OCI-LY7 (cell line): ENCODE results near the gene CLASP2. TPM values are rescaled to one million over a fixed set of nuclear protein-coding genes. Genes with fewer than 3 reads are reported as not detected.

Experiments used
- BruUV-seq: library from RNA; stranded (reverse); fragments of 400-500 nt; replicated peaks from 2 replicates; lab custom pipeline; 2021; lab: Mats Ljungman, UMichigan
- CTCF ChIA-PET: fragments of 300-600 bp; sonication (Branson Sonifier 250); formaldehyde crosslinking; loops from one replicate; lab custom pipeline; 2022; ENCODE audit warnings: antibody characterized with exemption; ENCODE audit not compliant: unreplicated experiment; lab: Charles Lee
- POLR2A ChIA-PET: fragments of 300-600 bp; sonication (Branson Sonifier 250); formaldehyde crosslinking; loops from one replicate; lab custom pipeline; 2022; ENCODE audit warnings: antibody characterized with exemption; lab: Charles Lee
- DNase-seq: peaks from one replicate; pipeline ENCODE4 v3.0.0-alpha.2; 2015; ENCODE audit warnings: low spot score
- H2AFZ ChIP-seq: fragments of 200-600 bp; sonication (generic), shearing (Covaris generic); 2 replicates; pipeline ENCODE4 v1.6.1; 2014; ENCODE audit warnings: mild to moderate bottlenecking, antibody characterized with exemption, low read length, moderate library complexity
- H3K27ac ChIP-seq: fragments of 200-600 bp; sonication (generic); 2 replicates; pipeline ENCODE4 v1.5.1; 2014; ENCODE audit warnings: mixed run types, low read depth, mild to moderate bottlenecking, moderate library complexity, low read length, inconsistent platforms; ENCODE audit not compliant: poor library complexity, severe bottlenecking
- H3K36me3 ChIP-seq: fragments of 200-600 bp; sonication (generic); 2 replicates; pipeline ENCODE4 v1.6.1; 2014; ENCODE audit warnings: mild to moderate bottlenecking, antibody characterized with exemption, low read length, moderate library complexity, mixed read lengths; ENCODE audit not compliant: insufficient read depth
- H3K4me1 ChIP-seq: fragments of 200-600 bp; sonication (generic); 2 replicates; pipeline ENCODE4 v1.5.1; 2014; ENCODE audit warnings: mild to moderate bottlenecking, low read length; ENCODE audit not compliant: insufficient read depth, poor library complexity, severe bottlenecking
- H3K4me2 ChIP-seq: fragments of 200-600 bp; sonication (generic); 2 replicates; pipeline ENCODE4 v1.6.1; 2014; ENCODE audit warnings: mild to moderate bottlenecking, low read length
- H3K4me3 ChIP-seq: fragments of 200-600 bp; sonication (generic); 2 replicates; pipeline ENCODE4 v1.5.1; 2014; ENCODE audit warnings: mild to moderate bottlenecking, low read depth, low read length; ENCODE audit not compliant: poor library complexity, severe bottlenecking
- H3K79me2 ChIP-seq: fragments of 200-600 bp; sonication (generic); 2 replicates; pipeline ENCODE4 v1.6.1; 2016; ENCODE audit warnings: low read depth, mild to moderate bottlenecking, low read length, moderate library complexity, mixed read lengths; ENCODE audit not compliant: insufficient read depth
- H3K9me2 ChIP-seq: fragments of 200-600 bp; sonication (generic); 2 replicates; pipeline ENCODE4 v1.6.1; 2016; ENCODE audit warnings: mild to moderate bottlenecking, low read length, mixed read lengths; ENCODE audit not compliant: insufficient read depth
- H3K9me3 ChIP-seq: fragments of 200-600 bp; sonication (generic); 2 replicates; pipeline ENCODE4 v1.6.1; 2014; ENCODE audit warnings: mild to moderate bottlenecking, mixed run types, low read length, mixed read lengths
- H4K20me1 ChIP-seq: fragments of 200-600 bp; sonication (generic); 2 replicates; pipeline ENCODE4 v1.6.1; 2014; ENCODE audit warnings: mild to moderate bottlenecking, antibody characterized with exemption, low read length, moderate library complexity, mixed read lengths; ENCODE audit not compliant: insufficient read depth
- CTCF ChIP-seq: fragments of 200-600 bp; sonication (generic); conservative IDR thresholded peaks from 2 replicates; pipeline ENCODE4 v1.5.1; 2014; ENCODE audit warnings: mild to moderate bottlenecking, antibody characterized with exemption, low read length, moderate library complexity, mixed read lengths
- EZH2phosphoT487 ChIP-seq: fragments of 200-600 bp; sonication (generic); IDR thresholded peaks from 2 replicates; pipeline ENCODE4 v1.6.1; 2018; ENCODE audit warnings: low read depth, borderline replicate concordance, mild to moderate bottlenecking, mixed run types, antibody characterized with exemption, low read length, moderate library complexity, mixed read lengths
- intact Hi-C: fragments of 100-400 bp; cut with micrococcal nuclease; formaldehyde crosslinking; loops from one replicate; pipeline ENCODE4 v1.10.0; 2022; ENCODE audit not compliant: unreplicated experiment
- total RNA-seq, 2 experiments: library from RNA; depleted of rRNA in 1 of 2; stranded (reverse); fragments of >200 nt in 1 of 2; shearing (Covaris generic) in 1 of 2; gene quantifications; 2 replicates each; pipeline ENCODE4 v1.2.3, GENCODE V29; 2014 to 2022

Gene CLASP2
- total RNA-seq, 2 experiments from 2014 or later, result 95.5 to 99.1 TPM

GRCh38 chr3:33750211-33750548 lies 32.1 kb upstream of the CLASP2 start:
- POLR2A ChIA-PET, result interaction anchor here (1.6 kb wide), 1 partner anchor 20 kb away, joined by 4 read pairs; no protein-coding TSS in a partner anchor

GRCh38 chr3:33749546-33750210 lies 31.6 kb upstream of the CLASP2 start:
- no peaks in the 10 kb centered on the region for H3K9me3 ChIP-seq
- intact Hi-C loops, result no loop called here
- no peak overlapping the region for H2AFZ ChIP-seq
- H3K79me2 ChIP-seq, result no peaks in the 10 kb centered on the region
- no peaks in the 10 kb centered on the region for H3K36me3 ChIP-seq
- H3K4me2 ChIP-seq, result no peak overlapping the region
- H3K4me3 ChIP-seq, result no peak overlapping the region
- no peaks in the 10 kb centered on the region for H4K20me1 ChIP-seq
- DNase-seq, result no peak
- CTCF ChIA-PET, result no interaction called here
- H3K4me1 ChIP-seq, result no peaks in the 10 kb centered on the region
- BruUV-seq, result no TSS peak
- TF ChIP-seq CTCF, result no peak
- no peak for TF ChIP-seq EZH2phosphoT487
- H3K27ac ChIP-seq, result no peak overlapping the region
- H3K9me2 ChIP-seq, result no peaks in the 10 kb centered on the region
- POLR2A ChIA-PET, result interaction anchor here (1.0 to 1.6 kb wide), 2 partner anchors 11 to 21 kb away, joined by 4 read pairs; no protein-coding TSS in a partner anchor

More at GRCh38 chr3:33750211-33750548, 32.1 kb upstream of the CLASP2 start:
- no peak overlapping the region for H3K4me3 ChIP-seq
- H3K79me2 ChIP-seq, result no peaks in the 10 kb centered on the region
- no peak overlapping the region for H2AFZ ChIP-seq
- H3K9me2 ChIP-seq, result no peaks in the 10 kb centered on the region
- H3K9me3 ChIP-seq, result no peaks in the 10 kb centered on the region
- H4K20me1 ChIP-seq, result no peaks in the 10 kb centered on the region
- no TSS peak for BruUV-seq
- DNase-seq, result no peak
- H3K4me2 ChIP-seq, result no peak overlapping the region
- intact Hi-C loops, result no loop called here
- CTCF ChIA-PET, result no interaction called here
- H3K27ac ChIP-seq, result no peak overlapping the region
- no peaks in the 10 kb centered on the region for H3K4me1 ChIP-seq
- H3K36me3 ChIP-seq, result no peaks in the 10 kb centered on the region
- TF ChIP-seq EZH2phosphoT487 (no peak), CTCF (no peak)
